DLD1 (cell line): ENCODE measurements around the gene ZNF664.

Source experiments
- in situ Hi-C: cut with HindIII; loops from 2 replicates; pipeline ENCODE4 v1.10.0; 2017; ENCODE audit warnings: low sequenced_read_pairs

Gene ZNF664

DNA sequence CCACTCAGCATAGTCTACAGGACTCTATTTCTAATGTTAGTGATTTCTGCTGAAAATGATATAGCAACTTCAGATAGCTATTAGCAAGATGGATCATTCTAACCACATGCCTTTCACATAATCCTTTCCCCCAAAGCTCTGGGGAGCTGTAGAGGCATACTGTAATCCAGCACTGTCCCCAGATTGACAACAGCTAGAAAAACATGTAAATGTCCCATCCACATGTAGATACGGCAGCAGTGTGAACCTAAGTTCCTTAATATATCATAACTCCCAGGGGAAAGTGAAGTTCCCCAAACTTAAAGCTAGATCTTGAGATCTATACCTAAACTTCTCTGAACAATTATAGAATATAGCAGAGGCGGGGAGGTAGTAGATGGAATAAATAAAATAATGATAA, 14.0 kb downstream of the ZNF664 start:
- in situ Hi-C loops: no loop called here

- in situ Hi-C loops: no loop called here
These were observed 16.2 kb downstream of the ZNF664 start for GRCh38 chr12:123989168-123989567.

GRCh38 chr12:123989753-123990152, 16.7 kb downstream of the ZNF664 start:
- in situ Hi-C loops: no loop called here

- in situ Hi-C loops: no loop called here
These were observed 17.5 kb downstream of the ZNF664 start for GRCh38 chr12:123990511-123990910.

GRCh38 chr12:123991372-123991951, 18.4 kb downstream of the ZNF664 start:
- in situ Hi-C loops: no loop called here

GRCh38 chr12:123992118-123992825, 19.3 kb downstream of the ZNF664 start:
- in situ Hi-C loops: no loop called here

DNA sequence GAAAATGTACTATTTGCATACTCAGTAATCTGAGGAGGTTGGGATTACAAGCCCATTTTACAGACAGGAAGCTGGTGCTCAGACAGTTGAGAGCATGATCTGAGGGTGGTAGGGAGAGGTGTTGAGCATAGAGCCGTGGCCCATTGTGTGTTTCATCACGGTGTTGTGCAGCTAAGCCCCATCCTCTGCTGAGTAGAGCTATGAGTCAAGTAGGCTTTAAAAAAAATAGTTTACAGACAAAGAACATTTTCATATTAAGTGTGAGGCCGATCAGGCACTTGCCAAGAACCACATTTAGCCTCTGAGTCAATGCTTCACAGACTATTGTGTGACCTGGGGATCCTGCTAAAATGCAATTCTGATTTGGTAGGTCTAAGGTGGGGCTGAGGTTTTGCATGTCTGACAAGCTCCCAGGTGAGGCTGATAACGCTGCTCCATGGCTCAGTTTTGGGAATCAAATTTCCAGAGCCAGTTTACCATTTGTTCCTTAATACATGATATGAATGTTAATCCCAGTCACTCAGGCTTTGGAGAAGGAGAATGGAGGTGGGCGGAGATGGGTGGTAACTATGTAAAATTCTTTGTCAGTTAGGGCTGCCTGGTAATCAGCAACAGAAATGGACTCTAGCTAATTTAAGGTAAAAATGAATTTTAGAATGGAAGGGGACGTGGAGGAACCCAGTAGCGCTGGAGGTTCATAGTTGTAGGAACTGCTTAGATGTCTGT, 22.2 kb downstream of the ZNF664 start:
- in situ Hi-C loops: no loop called here

DNA sequence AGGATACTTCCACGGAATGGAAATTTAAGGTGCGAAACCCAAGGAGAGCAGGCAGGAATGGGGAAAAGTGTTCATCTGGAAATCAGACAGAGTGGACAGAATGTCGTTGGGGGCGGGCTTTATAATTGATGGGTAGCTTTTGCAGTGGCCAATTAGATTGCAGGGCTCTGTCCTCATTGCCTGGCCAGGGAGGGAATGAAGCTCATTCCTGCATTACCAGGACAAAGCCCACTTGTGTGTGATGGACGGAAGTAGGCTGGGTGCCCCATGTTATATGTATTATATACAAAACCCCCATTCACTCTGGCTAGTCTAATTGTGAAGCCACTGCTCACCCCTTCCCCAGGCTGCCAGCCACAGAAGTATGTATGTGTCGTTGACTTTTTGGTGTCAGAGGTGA, 23.6 kb downstream of the ZNF664 start:
- in situ Hi-C loops: no loop called here

DNA sequence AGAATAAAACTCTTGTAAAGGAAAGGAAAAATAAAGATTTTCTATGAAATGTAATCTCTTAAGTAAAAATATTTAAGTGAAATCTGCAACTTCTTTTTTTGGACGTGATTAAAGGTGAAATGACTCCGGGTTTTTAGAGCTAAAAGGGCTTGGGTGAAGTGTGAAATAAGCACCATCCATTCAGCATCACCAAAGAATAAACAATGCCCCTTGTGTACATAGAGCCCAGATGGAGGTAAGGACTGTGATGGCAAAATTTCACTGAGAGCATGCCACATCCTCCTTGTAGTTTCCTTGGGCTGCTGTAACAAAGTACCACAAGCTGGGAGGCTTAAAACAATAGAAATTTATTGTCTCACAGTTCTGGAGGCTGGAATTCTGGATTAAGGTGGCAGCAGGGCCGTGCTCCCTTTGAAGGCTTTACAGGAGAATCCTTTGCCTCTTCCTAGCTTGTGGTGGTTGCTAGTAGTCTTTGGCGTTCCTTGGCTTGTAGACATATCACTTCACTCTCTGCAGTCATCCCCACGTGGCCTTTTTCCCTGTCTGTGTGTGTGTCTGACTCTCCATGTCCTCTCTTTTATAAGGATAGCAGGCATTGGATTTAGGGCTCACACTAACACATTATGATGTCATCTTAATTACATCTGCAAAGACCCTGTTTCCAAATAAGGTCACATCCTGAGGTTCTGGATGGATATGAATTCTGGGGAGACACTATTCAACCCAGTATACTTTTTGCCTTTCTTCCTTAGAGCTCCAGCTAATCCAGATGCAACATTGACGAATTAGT, 24.2 kb downstream of the ZNF664 start:
- in situ Hi-C loops: no loop called here

- in situ Hi-C loops: no loop called here
These were observed 24.9 kb downstream of the ZNF664 start for GRCh38 chr12:123997908-123998307.

- in situ Hi-C loops: no loop called here
These were observed 25.5 kb downstream of the ZNF664 start for GRCh38 chr12:123998344-123998990.

- in situ Hi-C loops: no loop called here
These were observed 26.0 kb downstream of the ZNF664 start for GRCh38 chr12:123998991-123999359.

DNA sequence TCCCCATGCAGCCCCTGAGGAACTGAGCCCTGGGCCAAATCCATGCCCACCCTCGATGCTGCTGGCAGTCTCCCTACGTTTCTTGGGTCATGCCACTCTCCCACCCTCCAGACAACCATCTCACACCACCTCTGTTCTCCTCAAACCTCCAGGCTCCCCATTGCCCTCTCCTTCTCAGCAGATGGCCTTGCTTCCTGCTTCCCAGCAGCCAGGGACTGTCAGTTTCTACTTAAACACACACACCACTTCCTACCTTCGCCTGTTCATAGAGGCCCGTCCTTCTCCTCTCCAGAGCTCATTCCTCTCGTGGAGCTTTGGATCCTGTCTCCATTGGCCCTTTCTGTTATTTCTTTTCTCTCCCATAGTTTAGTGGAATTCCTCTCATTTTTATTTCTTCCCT, 27.1 kb downstream of the ZNF664 start:
- in situ Hi-C loops: no loop called here

GRCh38 chr12:124001343-124001742, 28.3 kb downstream of the ZNF664 start:
- in situ Hi-C loops: no loop called here

- in situ Hi-C loops: no loop called here
These were observed 29.1 kb downstream of the ZNF664 start for GRCh38 chr12:124002021-124002644.

GRCh38 chr12:124002654-124003053, 29.6 kb downstream of the ZNF664 start:
- in situ Hi-C loops: no loop called here

- in situ Hi-C loops: no loop called here
These were observed 31.3 kb downstream of the ZNF664 start for GRCh38 chr12:124004233-124004875.

DNA sequence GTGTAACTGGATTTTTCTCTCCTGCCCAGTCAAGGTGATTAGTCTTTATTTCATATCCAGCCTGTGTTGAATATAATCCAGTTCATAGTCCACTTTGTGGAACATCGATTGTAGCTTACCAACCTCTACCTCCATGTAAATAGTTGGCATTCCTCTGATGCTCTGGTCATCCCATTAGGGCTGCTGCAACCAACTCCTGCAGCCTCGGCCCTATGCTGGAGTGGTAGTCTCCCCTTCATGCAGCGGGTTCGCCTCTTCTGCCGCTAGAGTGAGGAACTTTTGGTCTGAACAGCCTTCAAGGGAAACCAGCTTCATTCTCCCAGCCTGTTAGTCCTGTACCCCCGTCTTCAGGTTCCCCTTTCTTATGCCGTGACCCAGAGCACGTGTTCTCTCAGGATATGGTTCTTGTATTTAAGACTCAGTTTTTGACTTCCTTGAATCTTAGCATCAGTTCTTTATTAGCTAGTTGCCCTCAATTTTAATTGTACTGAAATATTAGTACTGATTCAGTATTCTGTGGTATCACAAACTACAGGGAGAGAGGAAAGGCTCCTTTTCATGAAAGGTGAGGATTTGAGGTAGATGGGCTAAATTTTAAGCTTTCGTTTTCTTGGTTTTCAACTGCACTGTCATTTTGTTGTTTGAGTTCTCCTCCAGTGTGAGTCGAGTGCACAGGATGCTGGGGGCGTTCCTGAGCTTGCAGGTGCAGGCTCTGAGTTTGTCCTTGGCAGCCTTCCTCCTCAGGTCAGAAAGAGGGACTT, 33.2 kb downstream of the ZNF664 start:
- in situ Hi-C loops: no loop called here
